ENCODE results near the gene ACSM5.
"Not testable (repeated sequence)": the region's sequence is repeated elsewhere in the genome, so short reads cannot be mapped to it uniquely, and the experiment has no call there.

The ACSM5 gene

DNA sequence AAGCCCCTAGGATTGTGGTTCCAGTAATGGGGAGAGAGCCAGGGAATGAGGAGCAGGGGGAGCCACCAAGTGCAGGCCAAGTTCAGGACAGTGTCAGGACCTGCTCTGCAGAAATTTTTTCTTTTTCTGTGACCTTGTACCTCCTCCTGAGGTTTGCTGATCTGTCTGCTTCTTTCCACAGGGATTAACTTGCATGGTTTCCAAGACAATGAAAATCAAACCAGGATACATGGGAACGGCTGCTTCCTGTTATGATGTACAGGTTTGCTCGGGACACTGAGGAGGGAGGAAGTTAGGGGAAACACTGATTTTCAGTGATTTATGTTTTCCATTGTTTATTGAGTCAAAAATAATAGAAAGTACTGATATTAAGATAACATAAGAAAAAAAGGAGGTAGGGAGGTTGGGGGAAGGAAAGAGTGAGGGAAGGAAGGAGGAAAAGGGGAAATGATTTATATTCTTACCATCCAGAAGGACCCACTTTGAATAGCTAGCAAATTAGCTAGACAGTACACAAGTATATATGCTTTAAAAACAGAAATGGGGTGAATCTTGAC is 67.9 kb downstream of the ACSM5 start:
- H3K4me2 ChIP-seq (ENCODE audit: low read length); H3K9ac ChIP-seq; H3K36me3 ChIP-seq (ENCODE audit: control insufficient read depth, insufficient read depth, low read length); H3K79me2 ChIP-seq; H3K27me3 ChIP-seq (ENCODE audit: control insufficient read depth, insufficient read depth, low read length); H3K9me3 ChIP-seq (ENCODE audit: control insufficient read depth, low read length); H3K27ac ChIP-seq; H3K4me1 ChIP-seq; H2AFZ ChIP-seq; H3K4me3 ChIP-seq (ENCODE audit: low read depth, low read length): not testable (repeated sequence)

DNA sequence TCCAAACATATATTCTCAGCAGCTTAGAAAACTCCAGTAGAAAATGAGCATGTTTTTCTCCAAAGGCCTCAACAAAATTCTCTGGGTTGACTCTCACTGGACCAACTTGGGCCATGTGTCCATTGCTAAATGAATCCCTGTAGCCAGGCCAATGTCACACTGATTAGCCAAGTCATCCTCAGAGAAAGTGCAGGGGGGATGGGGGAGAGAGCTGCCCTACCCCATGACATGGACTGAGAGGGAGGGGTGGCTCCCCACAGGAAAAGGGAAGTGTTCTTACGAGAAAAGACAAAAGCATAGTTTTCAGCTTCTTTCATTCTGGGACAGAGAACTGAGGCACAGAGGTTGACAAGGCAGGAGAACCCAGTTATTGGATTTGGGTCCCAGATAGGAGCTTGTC is 74.7 kb downstream of the ACSM5 start:
- not testable (repeated sequence) for H3K27me3 ChIP-seq (ENCODE audit: control insufficient read depth, insufficient read depth, low read length); H3K79me2 ChIP-seq; H3K4me1 ChIP-seq; H3K4me3 ChIP-seq (ENCODE audit: low read depth, low read length); H2AFZ ChIP-seq; H3K36me3 ChIP-seq (ENCODE audit: control insufficient read depth, insufficient read depth, low read length); H3K27ac ChIP-seq; H3K9ac ChIP-seq; H3K9me3 ChIP-seq (ENCODE audit: control insufficient read depth, low read length); H3K4me2 ChIP-seq (ENCODE audit: low read length)

DNA sequence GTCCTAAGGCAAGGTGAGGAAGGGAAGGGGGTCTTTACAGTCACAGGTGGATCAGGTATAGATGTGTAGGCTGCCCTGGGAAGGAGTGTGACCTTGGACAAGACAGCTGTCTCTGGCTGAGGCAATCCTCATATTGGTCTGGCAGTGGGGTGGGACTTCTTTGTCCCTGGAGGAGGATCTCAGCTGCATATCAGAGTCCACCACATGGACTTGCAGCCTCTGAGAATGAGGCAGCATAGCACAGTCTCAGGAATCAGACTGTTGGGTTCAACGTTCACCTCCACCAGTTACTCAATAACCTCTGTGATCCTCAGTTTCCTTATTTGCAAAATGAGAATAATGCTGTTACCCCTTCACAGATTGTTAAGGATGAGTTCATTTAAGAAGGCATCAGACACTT is 75.4 kb downstream of the ACSM5 start:
- TF ChIP-seq, protein P1, sequence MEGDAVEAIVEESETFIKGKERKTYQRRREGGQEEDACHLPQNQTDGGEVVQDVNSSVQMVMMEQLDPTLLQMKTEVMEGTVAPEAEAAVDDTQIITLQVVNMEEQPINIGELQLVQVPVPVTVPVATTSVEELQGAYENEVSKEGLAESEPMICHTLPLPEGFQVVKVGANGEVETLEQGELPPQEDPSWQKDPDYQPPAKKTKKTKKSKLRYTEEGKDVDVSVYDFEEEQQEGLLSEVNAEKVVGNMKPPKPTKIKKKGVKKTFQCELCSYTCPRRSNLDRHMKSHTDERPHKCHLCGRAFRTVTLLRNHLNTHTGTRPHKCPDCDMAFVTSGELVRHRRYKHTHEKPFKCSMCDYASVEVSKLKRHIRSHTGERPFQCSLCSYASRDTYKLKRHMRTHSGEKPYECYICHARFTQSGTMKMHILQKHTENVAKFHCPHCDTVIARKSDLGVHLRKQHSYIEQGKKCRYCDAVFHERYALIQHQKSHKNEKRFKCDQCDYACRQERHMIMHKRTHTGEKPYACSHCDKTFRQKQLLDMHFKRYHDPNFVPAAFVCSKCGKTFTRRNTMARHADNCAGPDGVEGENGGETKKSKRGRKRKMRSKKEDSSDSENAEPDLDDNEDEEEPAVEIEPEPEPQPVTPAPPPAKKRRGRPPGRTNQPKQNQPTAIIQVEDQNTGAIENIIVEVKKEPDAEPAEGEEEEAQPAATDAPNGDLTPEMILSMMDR (IDR thresholded peaks at IDR 0.05): no peak
- Histone ChIP-seq H3K9ac (no peak overlapping the region), H3K4me3 (ENCODE audit: low read depth, low read length) (no peak overlapping the region), H2AFZ (no peak overlapping the region), H3K79me2 (no peaks in the 10 kb centered on the region), H3K4me1 (no peaks in the 10 kb centered on the region), H3K4me2 (ENCODE audit: low read length) (no peak overlapping the region), H3K27me3 (ENCODE audit: control insufficient read depth, insufficient read depth, low read length) (no peaks in the 10 kb centered on the region), H3K9me3 (ENCODE audit: control insufficient read depth, low read length) (no peaks in the 10 kb centered on the region), H3K27ac (no peak overlapping the region), H3K36me3 (ENCODE audit: control insufficient read depth, insufficient read depth, low read length) (no peaks in the 10 kb centered on the region)

DNA sequence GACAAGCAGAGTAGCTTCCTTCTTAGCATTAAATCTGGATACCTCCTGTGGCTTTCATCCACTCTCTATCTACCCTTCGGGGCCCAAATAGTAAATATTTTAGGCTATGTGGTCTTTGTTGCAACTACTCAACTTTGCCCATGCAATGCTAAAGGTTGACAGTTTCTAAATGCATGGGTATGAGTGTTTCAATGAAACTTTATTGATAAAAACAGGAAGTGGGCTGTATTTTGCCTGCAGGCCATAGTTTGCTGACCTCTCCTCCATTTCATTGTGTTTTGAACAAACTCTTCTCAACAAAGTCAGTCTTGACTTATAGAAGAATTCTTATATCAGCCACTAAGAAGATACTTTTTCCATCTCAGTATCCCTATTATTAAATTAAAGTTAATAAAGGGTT is 76.1 kb downstream of the ACSM5 start:
- TF ChIP-seq, protein P1 (IDR thresholded peaks at IDR 0.05): no peak
- no peak overlapping the region for H3K4me3 ChIP-seq (ENCODE audit: low read depth, low read length)
- H3K4me2 ChIP-seq (ENCODE audit: low read length): no peak overlapping the region
- no peak overlapping the region for H3K27ac ChIP-seq
- H3K9ac ChIP-seq: no peak overlapping the region
- H2AFZ ChIP-seq: no peak overlapping the region
- H3K9me3 ChIP-seq (ENCODE audit: control insufficient read depth, low read length): no peaks in the 10 kb centered on the region
- H3K79me2 ChIP-seq: no peaks in the 10 kb centered on the region
- H3K36me3 ChIP-seq (ENCODE audit: control insufficient read depth, insufficient read depth, low read length): no peaks in the 10 kb centered on the region
- no peaks in the 10 kb centered on the region for H3K4me1 ChIP-seq
- no peaks in the 10 kb centered on the region for H3K27me3 ChIP-seq (ENCODE audit: control insufficient read depth, insufficient read depth, low read length)
